ENCODE data around the gene DNM2.
"Not testable (repeated sequence)": the region's sequence is repeated elsewhere in the genome, so short reads cannot be mapped to it uniquely, and the experiment has no call there.

DNM2 gene

DNA sequence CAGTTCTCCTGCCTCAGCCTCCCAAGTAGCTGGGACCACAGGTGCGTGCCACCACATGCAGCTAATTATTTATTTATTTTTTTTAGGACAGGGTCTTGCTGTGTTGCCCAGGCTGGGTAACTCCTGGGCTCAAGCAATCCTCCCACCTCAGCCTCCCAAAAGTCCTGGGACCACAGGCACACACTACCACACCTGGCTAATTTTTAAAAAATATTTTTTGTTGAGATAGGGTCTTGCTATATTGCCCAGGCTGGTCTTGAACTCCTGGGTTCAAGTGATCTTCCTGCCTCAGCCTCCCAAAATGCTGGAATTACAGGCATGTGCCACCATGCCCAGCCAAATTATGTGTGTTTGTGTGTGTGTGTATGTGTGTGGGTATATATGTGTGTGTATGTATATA is 139.0 kb downstream of the DNM2 start:
- in situ Hi-C loops (cut with HindIII; ENCODE audit: low sequenced_read_pairs) = not testable (repeated sequence)

DNA sequence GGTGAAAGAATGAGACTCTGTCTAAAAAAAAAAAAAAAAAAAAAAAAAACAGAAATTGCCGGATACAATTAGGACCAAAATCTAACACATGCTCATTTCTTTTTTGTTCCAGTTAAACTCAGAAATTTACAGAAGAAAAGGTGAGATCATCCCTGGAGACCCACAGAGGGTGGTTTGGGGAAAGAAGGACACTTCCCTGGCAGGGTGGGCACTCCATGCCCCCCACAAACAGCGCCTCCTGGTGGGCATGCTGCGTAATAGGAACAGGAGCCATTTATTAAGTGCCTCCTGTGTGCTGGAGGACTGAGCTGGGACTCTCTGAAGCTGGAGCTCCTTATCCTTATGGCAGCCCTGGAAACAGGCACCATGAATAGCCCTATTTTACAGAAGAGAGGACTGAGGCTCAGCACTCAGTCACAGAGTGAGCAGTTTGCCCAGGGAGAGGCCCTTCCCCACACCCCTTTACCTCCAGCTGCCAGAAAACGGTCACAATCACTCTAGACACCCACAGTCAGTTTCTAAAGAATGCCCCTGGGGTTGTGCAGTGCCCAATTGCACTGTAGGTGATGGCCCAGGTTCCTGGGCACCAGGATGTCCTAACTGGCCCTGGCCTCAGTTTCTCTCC is 140.4 kb downstream of the DNM2 start:
- in situ Hi-C loops (cut with HindIII; ENCODE audit: low sequenced_read_pairs) = no loop called here

DNA sequence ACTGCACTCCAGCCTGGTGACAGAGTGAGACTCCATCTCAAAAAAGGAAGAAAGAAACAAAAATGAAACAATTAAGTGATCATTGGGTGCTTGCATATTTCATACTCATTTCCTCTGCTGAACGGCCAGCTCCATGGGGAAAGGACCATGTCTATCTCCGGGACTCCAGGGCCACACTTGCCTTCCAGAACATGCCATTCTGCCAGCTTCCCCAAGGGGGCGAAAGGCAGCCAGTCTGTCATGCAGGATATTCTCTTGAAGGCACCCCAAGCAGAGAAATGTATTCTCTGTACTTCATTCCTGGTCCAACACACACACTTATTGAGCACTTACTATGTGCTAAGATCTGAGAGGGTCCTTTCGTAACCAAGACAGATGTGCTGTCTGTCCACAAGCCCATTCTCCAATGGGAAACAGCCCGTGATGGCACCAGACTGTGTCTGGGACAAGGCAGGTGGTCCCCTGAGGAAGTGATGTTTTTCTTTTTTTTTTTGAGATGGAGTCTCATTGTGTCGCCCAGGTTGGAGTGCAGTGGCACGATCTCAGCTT is 143.3 kb downstream of the DNM2 start:
- in situ Hi-C loops (cut with HindIII; ENCODE audit: low sequenced_read_pairs) = no loop called here

DNA sequence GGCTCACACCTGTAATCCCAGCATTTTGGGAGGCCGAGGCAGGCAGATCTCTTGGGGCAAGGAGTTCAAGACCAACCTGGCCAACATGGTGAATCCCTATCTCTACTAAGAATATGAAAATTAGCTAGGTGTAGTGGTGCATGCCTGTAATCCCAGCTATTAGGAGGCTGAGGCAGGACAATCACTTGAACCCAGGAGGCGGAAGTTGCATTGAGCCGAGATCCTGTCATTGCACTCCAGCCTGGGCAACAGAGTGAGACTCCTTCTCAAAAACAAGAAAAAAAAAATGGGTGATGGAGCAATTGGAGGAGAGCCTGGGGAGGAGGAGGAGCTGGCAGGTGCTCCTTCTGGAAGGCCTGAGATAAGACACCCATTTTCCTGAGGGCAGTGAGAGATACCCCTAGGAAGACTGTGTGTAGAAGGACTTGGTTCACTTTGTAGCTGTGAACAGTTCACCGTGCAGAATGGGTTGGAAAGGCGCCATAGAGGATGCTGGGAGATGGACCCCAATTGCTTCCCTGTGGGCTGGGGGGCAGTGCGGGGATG is 144.8 kb downstream of the DNM2 start:
- in situ Hi-C loops (cut with HindIII; ENCODE audit: low sequenced_read_pairs) = no loop called here

DNA sequence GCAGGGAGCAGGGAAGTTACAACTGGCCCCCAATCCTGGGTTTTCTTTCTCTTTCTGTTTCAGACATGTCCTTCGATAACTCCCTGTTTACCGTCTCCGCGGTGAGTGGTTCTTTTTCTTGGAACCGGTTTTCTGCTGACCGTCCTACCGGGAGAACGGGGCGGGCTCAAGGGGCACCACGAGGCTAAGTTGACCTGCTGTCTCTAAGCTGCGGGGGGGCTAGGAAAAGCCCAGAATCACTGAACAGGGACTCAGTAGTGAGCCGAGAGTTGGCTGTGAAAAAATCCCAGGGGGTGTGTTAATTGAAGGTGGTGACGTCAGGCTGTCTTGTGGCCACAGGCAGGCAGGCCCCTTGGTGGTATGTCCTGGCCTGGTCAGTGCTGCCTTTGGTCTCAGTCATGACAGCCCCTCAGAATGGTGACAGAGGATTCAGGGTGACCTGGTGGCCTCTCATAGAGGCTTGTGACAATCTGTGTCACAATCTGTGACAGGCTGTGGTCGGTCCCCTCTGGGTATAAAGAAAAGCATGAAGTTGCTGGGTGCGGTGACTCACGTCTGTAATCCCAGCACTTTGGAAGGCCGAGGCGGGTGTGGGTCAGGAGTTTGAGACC is 145.3 kb downstream of the DNM2 start:
- in situ Hi-C loops (cut with HindIII; ENCODE audit: low sequenced_read_pairs) = no loop called here

DNA sequence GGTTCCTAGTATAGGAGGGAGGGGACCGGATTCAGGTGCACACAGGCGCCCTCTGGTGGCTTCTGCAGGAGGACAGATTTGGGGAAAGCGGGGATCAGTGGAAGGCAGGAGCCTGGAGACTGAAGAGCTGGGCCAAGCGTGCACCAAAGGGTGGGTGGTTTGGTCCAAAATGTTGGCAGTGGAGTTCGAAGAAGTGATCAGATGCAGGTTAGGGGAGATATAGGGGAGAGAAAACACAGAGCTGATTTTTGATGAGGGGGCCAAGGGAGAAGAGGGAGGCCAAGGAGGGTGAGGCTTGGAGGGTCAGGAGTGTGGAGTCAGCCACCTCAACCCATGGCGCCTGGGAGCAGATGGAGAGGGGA is 146.6 kb downstream of the DNM2 start:
- in situ Hi-C loops (cut with HindIII; ENCODE audit: low sequenced_read_pairs) = no loop called here

DNA sequence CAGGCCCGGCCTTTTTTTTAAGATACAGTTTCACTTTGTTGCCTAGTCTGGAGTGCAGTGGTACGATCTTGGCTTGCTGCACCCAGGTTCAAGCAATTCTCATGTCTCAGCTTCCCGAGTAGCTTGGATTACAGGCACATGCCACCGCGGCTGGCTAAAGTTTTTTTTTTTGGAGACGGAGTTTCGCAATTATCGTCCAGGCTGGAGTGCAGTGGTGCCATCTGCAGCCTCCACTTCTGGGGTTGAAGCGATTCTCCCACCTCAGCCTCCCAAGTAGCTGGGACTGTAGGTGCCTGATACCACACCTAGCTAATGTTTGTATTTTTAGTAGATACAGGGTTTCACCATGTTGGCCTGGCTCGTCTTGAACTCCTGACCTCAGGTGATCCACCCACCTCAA is 148.6 kb downstream of the DNM2 start:
- in situ Hi-C loops (cut with HindIII; ENCODE audit: low sequenced_read_pairs) = no loop called here

DNA sequence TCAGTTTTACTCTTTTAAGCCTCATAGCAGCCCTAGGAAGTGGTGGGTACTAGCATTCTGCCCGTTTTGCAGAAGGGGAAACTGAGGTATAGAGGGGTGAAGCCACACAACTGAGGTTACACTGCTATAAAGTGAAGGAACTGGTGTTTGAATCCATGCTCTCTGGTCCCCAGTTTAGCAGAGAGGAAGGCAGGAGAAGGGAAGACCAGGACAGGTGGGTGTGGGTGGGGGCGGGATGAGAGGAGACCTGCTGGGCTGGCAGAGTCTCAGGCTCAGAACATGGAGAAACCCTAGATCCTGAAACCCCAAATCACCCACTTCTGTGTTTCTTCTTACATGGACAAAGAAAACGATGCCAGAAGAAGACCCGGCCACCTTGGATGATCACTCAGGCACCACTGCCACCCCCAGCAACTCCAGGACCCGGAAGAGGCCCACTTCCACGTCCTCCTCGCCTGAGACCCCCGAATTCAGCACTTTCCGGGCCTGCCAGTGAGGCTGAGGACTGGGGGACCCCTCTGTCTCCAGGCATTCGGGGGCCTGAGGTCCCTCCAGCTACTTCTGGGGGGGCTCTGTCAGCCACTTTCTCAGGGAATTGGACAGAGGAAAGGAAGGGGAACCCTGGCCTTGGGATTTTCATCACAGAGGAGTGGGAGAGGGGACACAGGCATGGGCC is 151.1 kb downstream of the DNM2 start:
- in situ Hi-C loops (cut with HindIII; ENCODE audit: low sequenced_read_pairs) = no loop called here

DNA sequence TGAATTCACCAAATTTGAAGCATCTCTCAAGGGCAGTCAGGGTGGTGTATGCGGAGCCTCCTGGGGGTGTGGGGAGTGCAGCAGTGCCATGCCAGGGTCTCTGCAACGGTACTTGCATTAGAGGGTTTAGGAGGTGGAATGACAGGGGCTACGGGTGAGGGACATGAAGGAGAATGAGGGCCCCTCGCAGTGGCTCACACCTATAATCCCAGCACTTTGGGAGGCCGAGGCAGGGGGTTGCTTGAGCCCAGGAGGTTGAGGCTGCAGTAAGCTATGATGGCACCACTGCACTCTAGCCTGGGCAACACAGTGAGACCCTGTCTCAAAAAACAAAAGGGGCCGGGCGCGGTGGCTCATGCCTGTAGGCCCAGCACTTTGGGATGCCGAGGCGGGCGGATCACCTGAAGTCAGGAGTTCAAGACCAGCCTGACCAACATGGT is 152.0 kb downstream of the DNM2 start:
- in situ Hi-C loops (cut with HindIII; ENCODE audit: low sequenced_read_pairs) = not testable (repeated sequence)

DNA sequence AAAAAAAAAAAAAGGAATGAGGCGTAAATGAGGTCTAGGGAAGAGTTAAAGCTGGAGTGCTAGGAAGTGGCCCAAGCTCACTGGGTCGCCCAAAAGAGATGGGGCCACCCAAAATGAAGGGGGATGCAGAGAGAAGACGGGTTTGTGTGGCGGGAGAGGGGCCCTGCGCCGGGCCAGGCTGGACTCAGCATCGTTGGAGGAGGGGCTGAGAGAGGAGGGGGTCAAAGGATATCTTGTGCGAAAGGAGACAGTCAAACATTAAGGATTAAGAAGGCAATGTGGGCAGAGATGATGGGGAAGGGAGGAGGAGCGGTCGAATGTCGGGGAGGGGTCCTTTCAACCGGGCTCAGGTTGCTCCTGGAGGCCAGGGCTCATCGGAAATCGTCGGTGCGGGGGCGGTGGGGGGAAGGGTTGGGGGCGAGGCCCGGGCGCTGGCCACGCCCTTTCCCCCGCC is 152.6 kb downstream of the DNM2 start:
- in situ Hi-C loops (cut with HindIII; ENCODE audit: low sequenced_read_pairs) = no loop called here

DNA sequence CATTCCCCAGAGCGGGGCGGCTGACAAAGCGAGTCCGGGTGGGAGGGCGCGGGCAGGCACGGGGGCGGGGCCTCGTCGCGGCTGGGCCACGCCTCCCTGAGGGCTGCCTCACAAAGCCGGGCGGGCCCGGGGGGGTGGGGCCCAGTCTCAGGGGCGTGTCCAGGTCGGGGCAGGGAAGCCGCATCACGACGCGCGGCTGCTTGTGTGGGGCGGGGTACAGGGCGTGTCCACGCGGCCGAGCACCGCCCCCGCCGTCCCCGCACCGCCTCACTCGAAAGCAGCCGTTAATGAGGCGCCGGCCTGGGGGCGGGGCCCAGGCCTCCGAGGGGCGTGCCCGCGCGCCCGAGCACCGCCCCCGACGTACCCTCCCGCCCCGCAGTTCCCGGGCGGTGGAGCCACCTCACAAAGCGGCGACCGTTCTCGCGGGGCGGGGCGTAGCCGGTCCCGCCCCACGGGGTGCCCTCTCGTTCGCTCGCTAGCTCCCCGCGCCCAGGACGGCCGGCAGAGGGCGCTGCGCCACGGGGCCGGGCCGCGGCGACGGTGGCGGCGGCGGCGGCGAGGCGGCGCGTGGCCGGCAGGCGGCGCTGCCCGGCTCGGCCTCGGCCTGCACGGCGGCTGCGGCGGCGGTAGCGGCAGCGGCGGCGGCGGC is 153.2 kb downstream of the DNM2 start, which contains the start of gene CARM1:
CARM1 (plus strand) TSS at position 599 of the 649 bp plus-strand sequence. CDS start 150 bp downstream, outside the sequence.
- in situ Hi-C loops (cut with HindIII; ENCODE audit: low sequenced_read_pairs) = no loop called here

DNA sequence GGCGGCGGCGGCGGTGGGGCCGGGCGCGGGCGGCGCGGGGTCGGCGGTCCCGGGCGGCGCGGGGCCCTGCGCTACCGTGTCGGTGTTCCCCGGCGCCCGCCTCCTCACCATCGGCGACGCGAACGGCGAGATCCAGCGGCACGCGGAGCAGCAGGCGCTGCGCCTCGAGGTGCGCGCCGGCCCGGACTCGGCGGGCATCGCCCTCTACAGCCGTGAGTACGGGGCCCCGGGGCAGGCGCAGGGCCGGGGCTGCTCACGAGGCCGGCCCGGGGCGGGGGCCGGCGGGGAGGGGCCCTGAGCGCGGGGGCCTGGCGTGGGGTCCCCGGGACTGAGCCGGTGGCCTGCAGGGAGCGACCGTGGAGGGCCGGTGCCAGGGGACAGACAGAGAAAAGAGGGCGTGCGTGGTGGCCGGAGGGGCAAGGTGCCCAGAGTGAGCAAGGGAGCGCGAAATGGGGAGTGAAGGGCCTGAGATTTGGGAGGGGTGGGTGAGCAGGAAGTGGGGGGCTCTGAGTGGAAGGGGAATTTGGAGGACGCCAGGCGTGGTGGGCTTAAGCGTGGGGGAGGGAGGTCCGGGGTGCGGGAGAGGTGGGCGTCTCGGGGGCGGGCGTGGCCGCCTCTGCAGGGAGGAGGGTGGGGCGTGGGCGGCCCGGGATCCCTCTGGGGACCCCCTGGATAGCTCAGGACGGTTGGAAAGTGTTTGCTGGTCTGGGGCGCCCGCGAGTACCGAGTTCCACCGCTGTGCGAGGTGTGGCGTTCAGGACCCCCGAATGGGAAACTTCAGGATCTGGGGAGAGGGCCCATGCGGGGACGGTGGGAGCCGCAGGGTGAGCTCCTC is 154.0 kb downstream of the DNM2 start:
- in situ Hi-C loops (cut with HindIII; ENCODE audit: low sequenced_read_pairs) = no loop called here

DNA sequence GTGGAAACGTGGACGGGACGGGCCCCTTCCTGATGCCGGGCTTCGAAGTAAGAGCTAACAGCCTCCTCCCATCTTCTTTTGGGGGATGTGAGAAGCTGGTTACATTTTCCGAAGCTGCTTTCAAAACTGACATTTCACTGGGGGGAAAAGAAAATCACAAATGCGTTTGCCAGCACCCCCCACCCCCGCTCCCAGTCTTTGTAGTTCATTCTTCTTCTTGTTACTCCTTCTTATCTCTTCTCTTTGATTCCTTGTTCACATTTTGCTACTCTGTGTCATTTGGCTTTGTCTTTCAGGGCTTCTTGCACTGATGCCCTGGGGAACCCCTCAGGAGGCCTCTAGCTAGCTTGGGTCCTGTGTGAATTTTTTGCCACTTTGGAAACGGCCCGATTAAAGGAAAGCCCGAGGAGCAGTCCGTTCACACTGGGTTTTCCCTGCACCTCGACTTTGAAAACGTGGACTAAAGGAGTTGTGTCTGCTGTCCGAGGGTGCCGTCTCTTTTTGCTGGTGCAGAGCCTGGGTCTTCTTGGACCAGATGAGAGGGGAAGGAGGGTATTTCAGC is 154.7 kb downstream of the DNM2 start:
- in situ Hi-C loops (cut with HindIII; ENCODE audit: low sequenced_read_pairs) = no loop called here

DNA sequence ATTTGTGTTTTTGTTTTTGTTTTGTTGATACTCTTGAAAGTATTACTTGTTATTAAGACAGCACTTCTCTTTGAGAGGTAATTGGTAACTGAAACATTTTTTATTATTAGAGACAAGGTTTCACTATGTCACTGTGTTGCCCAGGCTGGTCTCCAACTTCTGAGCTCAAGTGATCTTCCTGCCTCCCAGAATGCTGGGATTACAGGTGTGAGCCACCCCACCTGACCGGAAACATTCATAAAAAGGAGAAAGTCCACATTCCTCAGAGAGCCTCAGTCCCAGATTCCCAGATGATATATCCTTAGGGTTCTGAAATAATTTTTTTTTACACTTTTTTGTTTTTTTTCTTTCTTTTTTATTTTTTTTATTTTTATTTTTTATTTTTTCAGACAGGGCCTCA is 156.1 kb downstream of the DNM2 start:
- in situ Hi-C loops (cut with HindIII; ENCODE audit: low sequenced_read_pairs) = no loop called here

DNA sequence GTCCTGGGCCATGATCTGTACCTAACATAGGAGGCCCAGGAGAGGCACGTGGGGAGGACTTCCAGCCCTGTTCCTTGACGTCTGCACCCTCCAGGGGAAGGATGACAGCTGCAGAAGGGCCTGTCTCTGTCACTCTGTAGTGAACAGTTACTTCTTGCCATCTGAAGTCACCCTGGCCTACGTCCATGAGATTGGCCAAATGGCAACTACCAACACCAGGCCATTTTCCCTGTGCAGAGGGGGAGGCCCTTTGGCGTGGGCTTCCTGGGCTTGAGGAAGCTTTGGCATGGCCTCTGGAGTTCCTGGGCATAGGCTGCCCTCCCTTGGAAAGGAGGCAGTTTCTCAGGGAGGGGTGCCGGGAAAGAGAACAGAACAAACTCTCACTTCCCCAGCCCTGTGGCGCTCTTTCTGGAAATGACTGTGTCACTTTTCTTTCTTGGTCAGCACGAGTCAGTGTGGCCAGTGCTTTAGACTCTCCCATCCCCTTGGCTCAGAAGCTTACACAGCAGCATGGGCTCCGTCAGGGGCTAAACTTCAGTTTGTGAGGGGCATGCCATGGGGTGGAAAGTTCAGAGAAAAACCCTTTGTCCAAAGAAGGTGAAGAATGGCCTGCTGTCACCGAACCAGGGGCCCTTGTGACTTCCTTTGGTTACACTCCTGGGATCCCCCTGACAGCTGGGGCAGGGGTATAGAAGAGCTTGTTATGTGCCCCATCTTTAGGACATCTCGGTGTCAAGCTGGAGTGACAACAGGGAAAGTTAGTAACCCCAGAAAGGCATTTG is 158.8 kb downstream of the DNM2 start:
- in situ Hi-C loops (cut with HindIII; ENCODE audit: low sequenced_read_pairs) = no loop called here

DNA sequence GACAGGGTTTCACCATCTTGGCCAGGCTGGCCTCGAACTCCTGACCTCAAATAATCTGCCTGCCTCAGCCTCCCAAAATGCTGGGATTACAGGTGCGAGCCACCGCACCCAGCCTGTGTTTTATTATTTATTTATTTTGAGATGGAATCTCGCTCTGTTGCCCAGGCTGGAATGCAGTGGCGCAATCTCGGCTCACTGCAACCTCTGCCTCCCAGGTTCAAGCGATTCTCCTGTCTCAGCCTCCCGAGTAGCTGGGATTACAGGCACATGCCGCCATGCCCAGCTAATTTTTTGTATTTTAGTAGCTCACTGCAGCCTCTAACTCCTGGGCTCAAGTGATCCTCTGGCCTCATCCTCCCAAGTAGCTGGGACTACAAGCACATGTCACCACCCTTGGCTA is 159.7 kb downstream of the DNM2 start:
- in situ Hi-C loops (cut with HindIII; ENCODE audit: low sequenced_read_pairs) = not testable (repeated sequence)

DNA sequence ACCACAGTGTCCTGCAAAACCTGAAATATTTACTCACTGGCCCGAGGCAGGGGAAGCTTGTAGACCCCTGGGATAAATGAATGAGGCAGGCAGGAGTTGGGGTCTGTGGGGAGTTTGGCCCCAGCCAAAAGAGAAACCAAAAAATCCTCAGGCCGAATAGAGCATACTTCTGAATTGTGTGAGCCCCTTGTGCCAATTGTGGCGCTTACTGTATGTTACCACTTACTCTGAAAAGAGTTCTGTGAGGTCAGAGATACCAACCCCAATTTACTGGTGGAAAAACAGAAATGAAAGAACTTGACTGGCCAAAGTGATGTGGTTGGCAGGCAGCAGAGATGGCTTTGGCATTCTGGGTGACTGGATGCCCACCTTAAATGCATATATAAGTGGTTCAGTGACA is 160.4 kb downstream of the DNM2 start:
- in situ Hi-C loops (cut with HindIII; ENCODE audit: low sequenced_read_pairs) = no loop called here
